SK-N-SH treated with all-trans-retinoic acid at 6 μM for 48 hours (cell line): ENCODE results near the gene MAP4K4.

Source experiments
- ATAC-seq: fragments of 200-7000 bp; cut with Tn5 transposase; 3 replicates; pipeline ENCODE4 v1.9.1; 2020; ENCODE audit warnings: mild to moderate bottlenecking, moderate library complexity
- ARNTL ChIP-seq: fragments of 450-650 bp; formaldehyde crosslinking; IDR thresholded peaks from 2 replicates; pipeline ENCODE4 v1.5.0; 2020; ENCODE audit warnings: low read depth, mild to moderate bottlenecking, moderate library complexity, borderline replicate concordance
- BACH2 ChIP-seq: fragments of 250-450 bp; sonication (Bioruptor Pico); IDR thresholded peaks from 2 replicates; pipeline ENCODE4 v1.9.0; 2021; ENCODE audit warnings: mild to moderate bottlenecking, borderline replicate concordance
- CSDC2 ChIP-seq: fragments of 250-450 bp; sonication (Bioruptor Pico); IDR thresholded peaks from 2 replicates; pipeline ENCODE4 v1.5.0; 2020; ENCODE audit warnings: mild to moderate bottlenecking, moderate library complexity
- CSRNP3 ChIP-seq: fragments of 250-450 bp; sonication (Bioruptor Pico); IDR thresholded peaks from 2 replicates; pipeline ENCODE4 v1.5.1; 2021; ENCODE audit warnings: mild to moderate bottlenecking, moderate library complexity
- ESRRG ChIP-seq: fragments of 250-450 bp; sonication (Bioruptor Pico); IDR thresholded peaks from 2 replicates; pipeline ENCODE4 v1.6.1; 2021; ENCODE audit warnings: mild to moderate bottlenecking
- GLIS3 ChIP-seq: fragments of 250-450 bp; sonication (Bioruptor Pico); IDR thresholded peaks from 2 replicates; pipeline ENCODE4 v1.5.0; 2020; ENCODE audit warnings: mild to moderate bottlenecking, moderate library complexity
- ISL1 ChIP-seq: fragments of 250-450 bp; sonication (Bioruptor Pico); IDR thresholded peaks from 2 replicates; pipeline ENCODE4 v2.1.2; 2022; ENCODE audit warnings: mild to moderate bottlenecking, moderate library complexity
- OSR1 ChIP-seq: fragments of 250-450 bp; sonication (Bioruptor Pico); IDR thresholded peaks from 2 replicates; pipeline ENCODE4 v1.8.0; 2022; ENCODE audit warnings: moderate library complexity, mild to moderate bottlenecking, inconsistent platforms
- PPARA ChIP-seq: fragments of 250-450 bp; sonication (Bioruptor Pico); IDR thresholded peaks from 2 replicates; pipeline ENCODE4 v1.5.0; 2020; ENCODE audit warnings: mild to moderate bottlenecking, borderline replicate concordance
- SNAI2 ChIP-seq: fragments of 250-450 bp; sonication (Bioruptor Pico); IDR thresholded peaks from 2 replicates; pipeline ENCODE4 v1.5.0; 2020; ENCODE audit warnings: mild to moderate bottlenecking, moderate library complexity
- TCF4 ChIP-seq: fragments of 250-450 bp; sonication (Bioruptor Pico); IDR thresholded peaks from 2 replicates; pipeline ENCODE4 v1.8.0; 2021; ENCODE audit warnings: mild to moderate bottlenecking, moderate library complexity, borderline replicate concordance
- TOX ChIP-seq: fragments of 250-450 bp; sonication (Bioruptor Pico); IDR thresholded peaks from 2 replicates; pipeline ENCODE4 v1.8.0; 2021; ENCODE audit warnings: mild to moderate bottlenecking, moderate library complexity, borderline replicate concordance
- TSHZ2 ChIP-seq: fragments of 250-450 bp; sonication (Bioruptor Pico); IDR thresholded peaks from 2 replicates; pipeline ENCODE4 v1.5.0; 2020; ENCODE audit warnings: mild to moderate bottlenecking, moderate library complexity
- ZC3H10 ChIP-seq: fragments of 250-450 bp; sonication (Bioruptor Pico); IDR thresholded peaks from 2 replicates; pipeline ENCODE4 v1.5.1; 2021; ENCODE audit warnings: mild to moderate bottlenecking, moderate library complexity
- ZFP3 ChIP-seq: fragments of 250-450 bp; sonication (Bioruptor Pico); IDR thresholded peaks from 2 replicates; pipeline ENCODE4 v1.5.0; 2020; ENCODE audit warnings: mild to moderate bottlenecking, moderate library complexity
- ZFP30 ChIP-seq: fragments of 450-650 bp; formaldehyde crosslinking; IDR thresholded peaks from 2 replicates; pipeline ENCODE4 v1.5.0; 2022; ENCODE audit warnings: mild to moderate bottlenecking, moderate library complexity
- ZNF565 ChIP-seq: fragments of 450-650 bp; formaldehyde crosslinking; conservative IDR thresholded peaks from 2 replicates; pipeline ENCODE4 v1.5.0; 2020; ENCODE audit warnings: low read depth, mild to moderate bottlenecking, moderate library complexity
- ZNF70 ChIP-seq: fragments of 450-650 bp; formaldehyde crosslinking; IDR thresholded peaks from 2 replicates; pipeline ENCODE4 v1.5.0; 2020; ENCODE audit warnings: mild to moderate bottlenecking, moderate library complexity
- ZNF8 ChIP-seq: fragments of 450-650 bp; formaldehyde crosslinking; IDR thresholded peaks from 2 replicates; pipeline ENCODE4 v1.5.0; 2020; ENCODE audit warnings: mild to moderate bottlenecking, moderate library complexity
- TF ChIP-seq, protein P1 (sequence below): fragments of 250-450 bp; sonication (Bioruptor Pico); IDR thresholded peaks from 2 replicates; pipeline ENCODE4 v1.8.0; 2021; ENCODE audit warnings: low read depth, mild to moderate bottlenecking, moderate library complexity, borderline replicate concordance
- TF ChIP-seq, protein P2 (sequence below): fragments of 250-450 bp; sonication (Bioruptor Pico); IDR thresholded peaks from 2 replicates; pipeline ENCODE4 v1.8.0; 2020; ENCODE audit warnings: mild to moderate bottlenecking, moderate library complexity, borderline replicate concordance
- TF ChIP-seq, protein P3 (sequence below): fragments of 250-450 bp; sonication (Bioruptor Pico); IDR thresholded peaks from 2 replicates; pipeline ENCODE4 v1.5.1; 2020; ENCODE audit warnings: low read depth, mild to moderate bottlenecking, moderate library complexity

Gene MAP4K4

DNA sequence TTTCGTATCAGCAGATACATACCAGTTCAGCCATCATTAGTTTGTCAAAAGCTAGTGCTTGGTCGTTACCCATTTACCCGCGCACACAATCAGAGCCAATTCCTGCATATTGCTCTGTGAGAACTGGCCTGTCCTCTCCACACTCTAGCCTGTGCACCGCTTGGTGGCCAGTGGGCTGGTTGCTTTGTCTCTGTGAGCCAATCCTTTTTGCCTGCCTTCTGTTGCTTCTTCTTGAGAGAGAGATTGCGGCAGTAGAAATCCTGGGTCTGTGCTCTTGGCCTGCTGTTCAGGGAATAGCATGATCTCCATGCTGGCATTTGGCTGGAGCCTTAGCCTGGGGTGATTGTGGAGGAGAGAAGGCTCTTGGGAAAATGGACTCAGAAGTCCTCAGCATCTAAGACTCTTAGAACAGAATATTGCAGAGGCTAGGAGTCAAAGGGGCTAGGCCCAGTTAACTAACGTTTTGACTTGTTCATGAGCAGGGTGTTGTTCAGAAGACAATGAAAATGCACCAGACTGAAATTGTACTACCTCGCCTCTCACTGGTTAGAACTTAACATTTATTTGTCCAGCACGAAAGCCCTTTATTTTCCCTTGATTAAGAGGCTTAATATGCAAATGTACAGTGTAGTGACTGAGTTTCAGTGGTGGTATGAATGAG, 37.1 kb downstream of the MAP4K4 start:
- ATAC-seq: no peak
- TF ChIP-seq BACH2 (CRISPR knock-in tag) (no peak), ZFP30 (CRISPR knock-in tag) (no peak), SNAI2 (CRISPR knock-in tag) (no peak), PPARA (CRISPR knock-in tag) (no peak), ARNTL (CRISPR knock-in tag) (no peak), ZC3H10 (no peak), GLIS3 (no peak), ZNF8 (CRISPR knock-in tag) (no peak), CSDC2 (no peak), ISL1 (CRISPR knock-in tag) (no peak), TSHZ2 (CRISPR knock-in tag) (no peak), CSRNP3 (CRISPR knock-in tag) (no peak), ZFP3 (CRISPR knock-in tag) (no peak), TOX (CRISPR knock-in tag) (no peak), ZNF565 (CRISPR knock-in tag) (no peak), OSR1 (CRISPR knock-in tag) (no peak)
- TF ChIP-seq, protein P1, sequence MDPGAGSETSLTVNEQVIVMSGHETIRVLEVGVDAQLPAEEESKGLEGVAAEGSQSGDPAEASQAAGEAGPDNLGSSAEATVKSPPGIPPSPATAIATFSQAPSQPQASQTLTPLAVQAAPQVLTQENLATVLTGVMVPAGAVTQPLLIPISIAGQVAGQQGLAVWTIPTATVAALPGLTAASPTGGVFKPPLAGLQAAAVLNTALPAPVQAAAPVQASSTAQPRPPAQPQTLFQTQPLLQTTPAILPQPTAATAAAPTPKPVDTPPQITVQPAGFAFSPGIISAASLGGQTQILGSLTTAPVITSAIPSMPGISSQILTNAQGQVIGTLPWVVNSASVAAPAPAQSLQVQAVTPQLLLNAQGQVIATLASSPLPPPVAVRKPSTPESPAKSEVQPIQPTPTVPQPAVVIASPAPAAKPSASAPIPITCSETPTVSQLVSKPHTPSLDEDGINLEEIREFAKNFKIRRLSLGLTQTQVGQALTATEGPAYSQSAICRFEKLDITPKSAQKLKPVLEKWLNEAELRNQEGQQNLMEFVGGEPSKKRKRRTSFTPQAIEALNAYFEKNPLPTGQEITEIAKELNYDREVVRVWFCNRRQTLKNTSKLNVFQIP (CRISPR knock-in tag): no peak
- TF ChIP-seq, protein P2, sequence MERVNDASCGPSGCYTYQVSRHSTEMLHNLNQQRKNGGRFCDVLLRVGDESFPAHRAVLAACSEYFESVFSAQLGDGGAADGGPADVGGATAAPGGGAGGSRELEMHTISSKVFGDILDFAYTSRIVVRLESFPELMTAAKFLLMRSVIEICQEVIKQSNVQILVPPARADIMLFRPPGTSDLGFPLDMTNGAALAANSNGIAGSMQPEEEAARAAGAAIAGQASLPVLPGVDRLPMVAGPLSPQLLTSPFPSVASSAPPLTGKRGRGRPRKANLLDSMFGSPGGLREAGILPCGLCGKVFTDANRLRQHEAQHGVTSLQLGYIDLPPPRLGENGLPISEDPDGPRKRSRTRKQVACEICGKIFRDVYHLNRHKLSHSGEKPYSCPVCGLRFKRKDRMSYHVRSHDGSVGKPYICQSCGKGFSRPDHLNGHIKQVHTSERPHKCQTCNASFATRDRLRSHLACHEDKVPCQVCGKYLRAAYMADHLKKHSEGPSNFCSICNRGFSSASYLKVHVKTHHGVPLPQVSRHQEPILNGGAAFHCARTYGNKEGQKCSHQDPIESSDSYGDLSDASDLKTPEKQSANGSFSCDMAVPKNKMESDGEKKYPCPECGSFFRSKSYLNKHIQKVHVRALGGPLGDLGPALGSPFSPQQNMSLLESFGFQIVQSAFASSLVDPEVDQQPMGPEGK (CRISPR knock-in tag): no peak
- TF ChIP-seq, protein P3, sequence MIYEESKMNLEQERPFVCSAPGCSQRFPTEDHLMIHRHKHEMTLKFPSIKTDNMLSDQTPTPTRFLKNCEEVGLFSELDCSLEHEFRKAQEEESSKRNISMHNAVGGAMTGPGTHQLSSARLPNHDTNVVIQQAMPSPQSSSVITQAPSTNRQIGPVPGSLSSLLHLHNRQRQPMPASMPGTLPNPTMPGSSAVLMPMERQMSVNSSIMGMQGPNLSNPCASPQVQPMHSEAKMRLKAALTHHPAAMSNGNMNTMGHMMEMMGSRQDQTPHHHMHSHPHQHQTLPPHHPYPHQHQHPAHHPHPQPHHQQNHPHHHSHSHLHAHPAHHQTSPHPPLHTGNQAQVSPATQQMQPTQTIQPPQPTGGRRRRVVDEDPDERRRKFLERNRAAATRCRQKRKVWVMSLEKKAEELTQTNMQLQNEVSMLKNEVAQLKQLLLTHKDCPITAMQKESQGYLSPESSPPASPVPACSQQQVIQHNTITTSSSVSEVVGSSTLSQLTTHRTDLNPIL (CRISPR knock-in tag): no peak

GRCh38 chr2:101735166-101735533, 37.6 kb downstream of the MAP4K4 start:
- no peak for ATAC-seq
- TF ChIP-seq TCF4 (CRISPR knock-in tag) (no peak), SNAI2 (CRISPR knock-in tag) (no peak), CSDC2 (no peak), ZFP30 (CRISPR knock-in tag) (no peak), ESRRG (CRISPR knock-in tag) (no peak), ZNF70 (CRISPR knock-in tag) (no peak), GLIS3 (no peak), ZNF565 (CRISPR knock-in tag) (no peak), TOX (CRISPR knock-in tag) (no peak), ZNF8 (CRISPR knock-in tag) (no peak), BACH2 (CRISPR knock-in tag) (no peak), CSRNP3 (CRISPR knock-in tag) (no peak), OSR1 (CRISPR knock-in tag) (no peak), PPARA (CRISPR knock-in tag) (no peak)
- TF ChIP-seq, protein P1 (CRISPR knock-in tag): no peak
- TF ChIP-seq, protein P3 (CRISPR knock-in tag): no peak
- TF ChIP-seq, protein P2 (CRISPR knock-in tag): no peak
